CD4-positive, alpha-beta T cell treated with Interferon alpha-2 for 1 hour (primary cell): ENCODE measurements around the gene PCDHA7.
"Not testable (repeated sequence)": the region's sequence is repeated elsewhere in the genome, so short reads cannot be mapped to it uniquely, and the experiment has no call there.

ENCODE experiments used
- DNase-seq, 2 donors: peaks; one replicate each; pipeline ENCODE4 v3.0.0-alpha.2; 2020 to 2022

PCDHA7 gene

DNA sequence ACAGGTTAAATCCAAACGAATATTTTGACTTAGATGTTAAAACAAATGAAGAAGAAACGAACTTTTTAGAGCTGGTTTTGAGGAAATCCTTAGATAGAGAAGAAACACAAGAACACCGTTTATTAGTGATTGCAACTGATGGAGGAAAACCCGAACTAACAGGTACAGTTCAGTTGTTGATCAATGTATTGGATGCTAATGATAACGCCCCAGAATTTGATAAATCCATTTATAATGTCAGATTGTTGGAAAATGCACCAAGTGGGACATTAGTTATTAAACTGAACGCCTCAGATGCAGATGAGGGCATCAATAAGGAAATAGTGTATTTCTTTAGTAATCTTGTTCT, 11.8 kb upstream of the PCDHA7 start:
- no peak for DNase-seq

- not testable (repeated sequence) for DNase-seq
These were observed 11.1 kb upstream of the PCDHA7 start for GRCh38 chr5:140822969-140823368.

DNA sequence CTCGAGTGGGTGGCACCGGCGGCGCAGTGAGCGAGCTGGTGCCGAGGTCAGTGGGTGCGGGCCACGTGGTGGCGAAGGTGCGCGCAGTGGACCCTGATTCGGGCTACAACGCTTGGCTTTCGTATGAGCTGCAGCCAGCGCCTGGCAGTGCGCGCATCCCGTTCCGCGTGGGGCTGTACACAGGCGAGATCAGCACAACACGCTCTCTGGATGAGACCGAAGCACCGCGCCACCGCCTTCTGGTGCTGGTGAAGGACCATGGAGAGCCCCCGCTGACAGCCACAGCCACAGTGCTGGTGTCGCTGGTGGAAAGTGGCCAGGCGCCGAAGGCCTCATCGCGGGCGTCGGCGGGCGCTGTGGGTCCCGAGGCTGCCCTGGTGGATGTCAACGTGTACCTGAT, 10.6 kb upstream of the PCDHA7 start:
- DNase-seq = no peak

GRCh38 chr5:140827704-140828361, 6.2 kb upstream of the PCDHA7 start, which contains the start of gene PCDHA6:
TSS of gene PCDHA6 (plus strand) at chr5:140827960. CDS start at chr5:140828092, 132 bp downstream.
- no peak for DNase-seq

GRCh38 chr5:140828362-140828737, 5.7 kb upstream of the PCDHA7 start:
- DNase-seq = no peak

DNA sequence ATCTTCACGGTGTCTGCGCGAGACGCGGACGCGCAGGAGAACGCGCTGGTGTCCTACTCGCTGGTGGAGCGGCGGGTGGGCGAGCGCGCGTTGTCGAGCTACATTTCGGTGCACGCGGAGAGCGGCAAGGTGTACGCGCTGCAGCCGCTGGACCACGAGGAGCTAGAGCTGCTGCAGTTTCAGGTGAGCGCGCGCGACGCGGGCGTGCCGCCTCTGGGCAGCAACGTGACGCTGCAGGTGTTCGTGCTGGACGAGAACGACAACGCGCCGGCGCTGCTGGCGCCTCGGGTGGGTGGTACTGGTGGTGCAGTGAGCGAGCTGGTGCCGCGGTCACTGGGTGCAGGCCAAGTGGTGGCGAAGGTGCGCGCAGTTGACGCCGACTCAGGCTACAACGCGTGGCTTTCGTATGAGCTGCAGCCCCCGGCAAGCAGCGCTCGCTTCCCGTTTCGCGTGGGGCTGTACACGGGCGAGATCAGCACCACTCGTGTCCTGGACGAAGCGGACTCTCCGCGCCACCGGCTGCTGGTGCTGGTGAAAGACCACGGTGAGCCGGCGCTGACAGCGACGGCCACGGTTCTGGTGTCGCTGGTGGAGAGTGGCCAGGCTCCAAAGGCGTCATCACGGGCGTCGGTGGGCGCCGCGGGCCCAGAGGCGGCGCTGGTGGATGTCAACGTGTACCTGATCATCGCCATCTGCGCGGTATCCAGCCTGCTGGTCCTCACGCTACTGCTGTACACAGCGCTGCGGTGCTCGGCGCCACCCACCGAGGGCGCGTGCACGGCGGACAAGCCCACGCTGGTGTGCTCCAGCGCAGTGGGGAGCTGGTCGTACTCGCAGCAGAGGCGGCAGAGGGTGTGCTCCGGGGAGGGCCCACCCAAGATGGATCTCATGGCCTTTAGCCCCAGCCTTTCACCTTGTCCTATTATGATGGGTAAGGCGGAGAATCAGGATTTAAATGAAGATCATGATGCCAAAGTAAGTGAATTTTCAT, 4.3 kb upstream of the PCDHA7 start:
- not testable (repeated sequence) for DNase-seq

- not testable (repeated sequence) for DNase-seq
These were observed 455 bp downstream of the PCDHA7 start for GRCh38 chr5:140834439-140835008.

GRCh38 chr5:140835622-140836510, 1.8 kb downstream of the PCDHA7 start:
- no peak for DNase-seq

- DNase-seq = peak in 1 of 2 donors; percentile 6
These were observed 7.2 kb downstream of the PCDHA7 start, which contains the start of gene PCDHA8 for GRCh38 chr5:140840978-140841962. TSS of gene PCDHA8 (plus strand) at chr5:140841187. CDS start at chr5:140841322, 135 bp downstream.

GRCh38 chr5:140842798-140843733, 9.0 kb downstream of the PCDHA7 start:
- DNase-seq = no peak

DNA sequence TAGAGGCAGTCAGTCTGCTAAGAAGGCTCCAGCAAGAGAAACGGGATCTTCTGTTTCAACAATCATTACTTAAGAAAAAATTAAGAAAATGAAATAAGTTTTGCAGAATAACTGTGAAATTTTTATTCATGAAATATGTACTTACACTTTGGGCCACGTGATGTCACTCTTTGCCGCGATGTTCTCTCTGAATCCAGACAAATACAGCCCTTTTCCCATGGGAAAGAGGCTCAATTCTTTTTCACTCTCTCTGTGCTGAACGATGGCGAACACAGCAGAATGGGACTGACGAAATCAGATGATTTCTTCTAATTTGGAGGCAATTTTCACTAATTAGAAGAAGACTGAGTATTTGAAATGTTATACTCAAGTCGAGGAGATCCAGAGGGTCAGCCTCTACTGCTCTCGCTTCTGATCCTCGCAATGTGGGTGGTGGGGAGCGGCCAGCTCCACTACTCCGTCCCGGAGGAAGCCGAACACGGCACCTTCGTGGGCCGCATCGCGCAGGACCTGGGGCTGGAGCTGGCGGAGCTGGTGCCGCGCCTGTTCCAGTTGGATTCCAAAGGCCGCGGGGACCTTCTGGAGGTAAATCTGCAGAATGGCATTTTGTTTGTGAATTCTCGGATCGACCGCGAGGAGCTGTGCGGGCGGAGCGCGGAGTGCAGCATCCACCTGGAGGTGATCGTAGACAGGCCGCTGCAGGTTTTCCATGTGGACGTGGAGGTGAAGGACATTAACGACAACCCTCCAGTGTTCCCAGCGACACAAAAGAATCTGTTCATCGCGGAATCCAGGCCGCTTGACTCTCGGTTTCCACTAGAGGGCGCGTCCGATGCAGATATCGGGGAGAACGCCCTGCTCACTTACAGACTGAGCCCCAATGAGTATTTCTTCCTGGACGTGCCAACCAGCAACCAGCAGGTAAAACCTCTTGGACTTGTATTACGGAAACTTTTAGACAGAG, 14.4 kb downstream of the PCDHA7 start, which contains the start of gene PCDHA9:
PCDHA9 (plus strand) TSS at position 244 of the 964 bp plus-strand sequence; CDS start at position 358, 114 bp downstream.
- DNase-seq = not testable (repeated sequence)

DNA sequence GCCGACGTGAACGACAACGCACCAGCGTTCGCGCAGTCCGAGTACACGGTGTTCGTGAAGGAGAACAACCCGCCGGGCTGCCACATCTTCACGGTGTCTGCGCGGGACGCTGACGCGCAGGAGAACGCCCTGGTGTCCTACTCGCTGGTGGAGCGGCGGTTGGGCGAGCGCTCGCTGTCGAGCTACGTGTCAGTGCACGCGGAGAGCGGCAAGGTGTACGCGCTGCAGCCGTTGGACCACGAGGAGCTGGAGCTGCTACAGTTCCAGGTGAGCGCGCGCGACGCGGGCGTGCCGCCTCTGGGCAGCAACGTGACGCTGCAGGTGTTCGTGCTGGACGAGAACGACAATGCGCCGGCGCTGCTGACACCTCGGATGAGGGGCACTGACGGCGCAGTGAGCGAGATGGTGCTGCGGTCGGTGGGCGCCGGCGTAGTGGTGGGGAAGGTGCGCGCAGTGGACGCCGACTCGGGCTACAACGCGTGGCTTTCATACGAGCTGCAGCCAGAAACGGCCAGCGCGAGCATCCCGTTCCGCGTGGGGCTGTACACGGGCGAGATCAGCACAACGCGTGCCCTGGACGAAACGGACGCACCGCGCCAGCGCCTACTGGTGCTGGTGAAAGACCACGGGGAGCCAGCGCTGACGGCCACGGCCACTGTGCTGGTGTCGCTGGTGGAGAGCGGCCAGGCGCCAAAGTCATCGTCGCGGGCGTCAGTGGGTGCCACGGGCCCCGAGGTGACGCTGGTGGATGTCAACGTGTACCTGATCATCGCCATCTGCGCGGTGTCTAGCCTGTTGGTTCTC, 16.0 kb downstream of the PCDHA7 start:
- not testable (repeated sequence) for DNase-seq

DNA sequence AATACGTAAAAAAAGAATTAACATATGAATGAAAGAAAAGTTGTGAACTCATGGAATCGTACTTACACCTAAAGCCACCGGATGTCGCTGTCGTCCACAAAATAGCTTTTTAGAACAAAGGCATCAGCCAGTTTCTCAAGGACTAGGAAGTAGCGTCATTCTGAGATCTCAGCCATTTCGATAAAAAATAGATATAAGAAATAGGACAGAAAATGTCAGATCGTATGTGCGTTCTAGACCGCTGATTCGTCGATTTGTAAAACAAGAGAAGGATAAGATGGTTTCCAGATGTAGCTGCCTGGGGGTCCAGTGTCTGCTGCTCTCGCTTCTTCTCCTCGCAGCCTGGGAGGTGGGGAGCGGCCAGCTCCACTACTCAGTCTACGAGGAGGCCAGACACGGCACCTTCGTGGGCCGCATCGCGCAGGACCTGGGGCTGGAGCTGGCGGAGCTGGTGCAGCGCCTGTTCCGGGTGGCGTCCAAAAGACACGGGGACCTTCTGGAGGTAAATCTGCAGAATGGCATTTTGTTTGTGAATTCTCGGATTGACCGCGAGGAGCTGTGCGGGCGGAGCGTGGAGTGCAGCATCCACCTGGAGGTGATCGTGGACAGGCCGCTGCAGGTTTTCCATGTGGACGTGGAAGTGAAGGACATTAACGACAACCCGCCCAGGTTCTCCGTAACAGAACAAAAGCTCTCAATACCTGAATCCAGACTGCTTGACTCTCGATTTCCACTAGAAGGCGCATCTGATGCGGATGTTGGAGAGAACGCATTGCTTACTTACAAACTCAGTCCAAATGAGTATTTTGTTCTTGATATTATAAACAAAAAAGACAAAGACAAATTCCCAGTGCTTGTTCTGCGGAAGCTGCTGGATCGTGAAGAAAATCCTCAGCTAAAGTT, 22.0 kb downstream of the PCDHA7 start, which contains the start of gene PCDHA10:
PCDHA10 (plus strand) TSS at position 126 of the 903 bp plus-strand sequence; CDS start at position 278, 152 bp downstream.
- no peak for DNase-seq

- DNase-seq = no peak
These were observed 23.3 kb downstream of the PCDHA7 start for GRCh38 chr5:140857177-140857986.

DNA sequence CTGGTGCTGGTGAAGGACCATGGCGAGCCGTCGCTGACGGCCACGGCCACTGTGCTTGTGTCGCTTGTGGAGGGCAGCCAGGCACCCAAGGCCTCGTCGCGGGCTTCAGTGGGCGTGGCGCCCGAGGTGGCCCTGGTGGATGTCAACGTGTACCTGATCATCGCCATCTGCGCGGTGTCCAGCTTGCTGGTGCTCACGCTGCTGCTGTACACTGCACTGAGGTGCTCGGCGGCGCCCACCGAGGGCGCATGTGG, 23.8 kb downstream of the PCDHA7 start:
- DNase-seq = no peak
